Panc1 (cell line): ENCODE results near the gene ADM2. TPM values are rescaled to one million over a fixed set of nuclear protein-coding genes. Genes with fewer than 3 reads are reported as not detected.

Experiments used
- ATAC-seq: fragments of 200-7000 bp; cut with Tn5 transposase; 2 replicates; pipeline ENCODE4 v1.9.1; 2020; ENCODE audit warnings: mild to moderate bottlenecking, moderate library complexity
- BruUV-seq: library from RNA; stranded (reverse); fragments of 400-500 nt; replicated peaks from 2 replicates; lab custom pipeline; 2021; lab: Mats Ljungman, UMichigan
- CTCF ChIA-PET: fragments of 300-600 bp; sonication (Branson Sonifier 250); formaldehyde crosslinking; loops from one replicate; lab custom pipeline; 2022; ENCODE audit warnings: antibody characterized with exemption; lab: Charles Lee
- POLR2A ChIA-PET: fragments of 300-600 bp; sonication (Branson Sonifier 250); formaldehyde crosslinking; loops from one replicate; lab custom pipeline; 2022; ENCODE audit warnings: antibody characterized with exemption; lab: Charles Lee
- DNase-seq: peaks from one replicate; pipeline ENCODE4 v3.0.0-alpha.2; 2010; ENCODE audit warnings: low read depth, low spot score
- H3K27ac ChIP-seq: 2 replicates; pipeline ENCODE4 v1.5.1; 2011; ENCODE audit warnings: mild to moderate bottlenecking, low read length, inconsistent platforms
- H3K27me3 ChIP-seq: fragments of 200-500 bp; sonication (Bioruptor generic); 2 replicates; pipeline ENCODE4 v1.6.0; 2014; ENCODE audit warnings: low read length, inconsistent platforms; ENCODE audit not compliant: control insufficient read depth, insufficient read depth
- H3K36me3 ChIP-seq: fragments of 200-500 bp; sonication (Bioruptor generic); 2 replicates; pipeline ENCODE4 v1.5.1; 2014; ENCODE audit warnings: inconsistent platforms, mild to moderate bottlenecking, low read length, moderate library complexity; ENCODE audit not compliant: control insufficient read depth, insufficient read depth
- H3K4me1 ChIP-seq: 2 replicates; pipeline ENCODE4 v1.5.1; 2011; ENCODE audit warnings: inconsistent platforms, mild to moderate bottlenecking, low read length, moderate library complexity; ENCODE audit not compliant: control insufficient read depth, insufficient read depth
- H3K4me3 ChIP-seq, 2 experiments: 2 replicates each; pipeline ENCODE4 v1.5.1; 2011 to 2012; ENCODE audit warnings: low read depth in 2 of 2, low read length in 2 of 2, mild to moderate bottlenecking in 2 of 2, inconsistent platforms in 1 of 2, moderate library complexity in 1 of 2
- H3K9me3 ChIP-seq: fragments of 200-500 bp; sonication (Bioruptor generic); 2 replicates; pipeline ENCODE4 v1.5.1; 2014; ENCODE audit warnings: low read depth, mild to moderate bottlenecking, inconsistent platforms, low read length, moderate library complexity; ENCODE audit not compliant: control insufficient read depth, insufficient read depth
- CTCF ChIP-seq: fragments of 450-650 bp; IDR thresholded peaks from 2 replicates; pipeline ENCODE4 v1.5.1; 2017; ENCODE audit warnings: mild to moderate bottlenecking
- POLR2AphosphoS5 ChIP-seq: IDR thresholded peaks from 2 replicates; pipeline ENCODE4 v1.6.1; 2012; ENCODE audit warnings: mild to moderate bottlenecking, low read depth, low read length, moderate library complexity
- REST ChIP-seq, 2 experiments: IDR thresholded peaks; 2 replicates each; pipeline ENCODE4 v1.6.1; 2011 to 2012; ENCODE audit warnings: low read depth in 2 of 2, control low read depth in 1 of 2, low read length in 1 of 2, mild to moderate bottlenecking in 1 of 2, moderate library complexity in 1 of 2; ENCODE audit not compliant: insufficient read depth in 1 of 2
- SIN3A ChIP-seq: IDR thresholded peaks from 2 replicates; pipeline ENCODE4 v1.6.1; 2012; ENCODE audit warnings: low read depth, mild to moderate bottlenecking, low read length, moderate library complexity, borderline replicate concordance; ENCODE audit not compliant: insufficient read depth
- TCF7L2 ChIP-seq: IDR thresholded peaks from 2 replicates; pipeline ENCODE4 v1.6.1; 2011; ENCODE audit warnings: mild to moderate bottlenecking, low read depth, low read length, inconsistent platforms
- in situ Hi-C: cut with HindIII; loops from 2 replicates; pipeline ENCODE4 v1.10.0; 2016; ENCODE audit warnings: low sequenced_read_pairs, low pct_unique_long_range_greater_than_20kb
- intact Hi-C: fragments of 100-400 bp; cut with micrococcal nuclease; formaldehyde crosslinking; loops from one replicate; pipeline ENCODE4 v1.10.0; 2022; ENCODE audit not compliant: unreplicated experiment
- total RNA-seq: library from RNA; stranded (reverse); gene quantifications from one replicate; pipeline ENCODE4 v1.2.1, GENCODE V29; 2021; ENCODE audit not compliant: unreplicated experiment

Gene ADM2
- total RNA-seq, 1 experiment from 2014 or later, result 3.9 TPM

GRCh38 chr22:50452649-50453048 lies 28.7 kb upstream of the ADM2 start:
- DNase-seq (no peak), ATAC-seq (no peak)
- intact Hi-C loops (no loop called here), in situ Hi-C loops (no loop called here)
- H3K27me3 ChIP-seq, result no peaks in the 10 kb centered on the region
- H3K4me3 ChIP-seq, result no peak overlapping the region
- BruUV-seq, result no TSS peak
- no peak for TF ChIP-seq POLR2AphosphoS5
- no peak for TF ChIP-seq CTCF
- no peak for TF ChIP-seq REST (IDR thresholded peaks at IDR 0.05; ENCODE audit: insufficient read depth in 1 of 2, low read depth in 2 of 2, low read length in 1 of 2)
- TF ChIP-seq TCF7L2, result no peak
- TF ChIP-seq SIN3A, result no peak
- no peak overlapping the region for H3K27ac ChIP-seq
- no peaks in the 10 kb centered on the region for H3K4me1 ChIP-seq
- no peaks in the 10 kb centered on the region for H3K9me3 ChIP-seq
- POLR2A ChIA-PET, result interaction anchor here (0.6 kb wide), 1 partner anchor 80 kb away, joined by 4 read pairs; no protein-coding TSS in a partner anchor
- 0 out of 2 replicates have a peak, but pooled peaks cover 2% of the 10 kb centered on the region for H3K36me3 ChIP-seq
- CTCF ChIA-PET, result interaction anchor here (0.6 kb wide), 1 partner anchor 59 kb away, joined by 3 read pairs; no protein-coding TSS in a partner anchor

- no peak for DNase-seq
- POLR2A ChIA-PET, result no interaction called here
- no TSS peak for BruUV-seq
- Histone ChIP-seq H3K4me1 (no peaks in the 10 kb centered on the region), H3K9me3 (no peaks in the 10 kb centered on the region), H3K27me3 (no peaks in the 10 kb centered on the region), H3K4me3 (no peak overlapping the region), H3K27ac (no peak overlapping the region), H3K36me3 (0 out of 2 replicates have a peak, but pooled peaks cover 2% of the 10 kb centered on the region)
- CTCF ChIA-PET, result no interaction called here
- ATAC-seq, result no peak
- in situ Hi-C loops (no loop called here), intact Hi-C loops (no loop called here)
- no peak for TF ChIP-seq CTCF
- TF ChIP-seq TCF7L2, result no peak
- TF ChIP-seq REST (IDR thresholded peaks at IDR 0.05; ENCODE audit: insufficient read depth in 1 of 2, low read depth in 2 of 2, low read length in 1 of 2), result no peak
- TF ChIP-seq SIN3A, result no peak
- TF ChIP-seq POLR2AphosphoS5, result no peak
These were observed 26.7 kb upstream of the ADM2 start for GRCh38 chr22:50454556-50455075.
